ENCODE results near the gene SBF2. TPM values are rescaled to one million over a fixed set of nuclear protein-coding genes. Genes with fewer than 3 reads are reported as not detected.

SBF2 gene
- total and polyA plus RNA-seq, 2 donors (not counting 3 experiments of a cell fraction or from before 2014, with no cell fraction given): 15.4 to 42.4 TPM

- no peak overlapping the region for H3K4me2 ChIP-seq (ENCODE audit: insufficient read depth, low read length)
- no peak overlapping the region for H2AFZ ChIP-seq (ENCODE audit: low read depth, low read length)
- H3K9me1 ChIP-seq (replicated peaks; ENCODE audit: control insufficient read depth, extremely low read depth, insufficient read depth, low read length): no peaks in the 10 kb centered on the region
- TF ChIP-seq FOS (IDR thresholded peaks at IDR 0.05; ENCODE audit: borderline replicate concordance, insufficient read depth, low read length) (peak; percentile 26), POLR2AphosphoS5 (IDR thresholded peaks at IDR 0.05; ENCODE audit: insufficient read depth, low read depth, low read length) (no peak)
- no TSS peak for BruUV-seq (replicated peaks)
- no peak overlapping the region for H3K27ac ChIP-seq (ENCODE audit: insufficient read depth, low read depth, low read length)
- no peaks in the 10 kb centered on the region for H3K27me3 ChIP-seq (ENCODE audit: control insufficient read depth in 2 of 2, insufficient read depth in 2 of 2, low read length in 2 of 2)
- no peak for FAIRE-seq
- no peak overlapping the region for H3K4me3 ChIP-seq (replicated peaks in 1 of 3; ENCODE audit: insufficient read depth in 1 of 3, low read depth in 1 of 3, low read length in 3 of 3)
- no peaks in the 10 kb centered on the region for H4K20me1 ChIP-seq (replicated peaks; ENCODE audit: control insufficient read depth, extremely low read depth, insufficient read depth, low read length)
- ChIA-PET POLR2A (no interaction called here), CTCF (interaction anchor here (2.3 kb wide), 1 partner anchor 19 kb away, joined by 6 read pairs; no protein-coding TSS in a partner anchor)
- no peaks in the 10 kb centered on the region for H3K79me2 ChIP-seq (ENCODE audit: control insufficient read depth, insufficient read depth, low read length)
- no peaks in the 10 kb centered on the region for H3K9me3 ChIP-seq (replicated peaks; ENCODE audit: control insufficient read depth, insufficient read depth, low read length)
- intact Hi-C loops (cut with micrococcal nuclease) (no loop called here), dilution Hi-C loops (cut with MboI; ENCODE audit: extremely low pct_ligation_motif_present, low sequenced_read_pairs) (no loop called here)
- no peaks in the 10 kb centered on the region for H3K4me1 ChIP-seq (ENCODE audit: control insufficient read depth, extremely low read depth, insufficient read depth, low read length)
- DNase-seq (ENCODE audit: low read depth, low spot score): no peak
- no peaks in the 10 kb centered on the region for H3K36me3 ChIP-seq (ENCODE audit: control insufficient read depth in 2 of 2, extremely low read depth in 1 of 2, insufficient read depth in 2 of 2, low read length in 2 of 2)
- H3K9ac ChIP-seq (replicated peaks; ENCODE audit: extremely low read depth, insufficient read depth, low read length): no peak overlapping the region
Observed at GRCh38 chr11:10095412-10096208, 198.4 kb downstream of the SBF2 start.

GRCh38 chr11:10092426-10092825 lies 201.6 kb downstream of the SBF2 start:
- Histone ChIP-seq H3K9ac (replicated peaks; ENCODE audit: extremely low read depth, insufficient read depth, low read length) (no peak overlapping the region), H3K9me3 (replicated peaks; ENCODE audit: control insufficient read depth, insufficient read depth, low read length) (no peaks in the 10 kb centered on the region), H3K36me3 (ENCODE audit: control insufficient read depth in 2 of 2, extremely low read depth in 1 of 2, insufficient read depth in 2 of 2, low read length in 2 of 2) (no peaks in the 10 kb centered on the region), H3K27ac (ENCODE audit: insufficient read depth, low read depth, low read length) (no peak overlapping the region), H3K79me2 (ENCODE audit: control insufficient read depth, insufficient read depth, low read length) (peaks cover 3% of the 10 kb centered on the region), H2AFZ (ENCODE audit: low read depth, low read length) (no peak overlapping the region), H4K20me1 (replicated peaks; ENCODE audit: control insufficient read depth, extremely low read depth, insufficient read depth, low read length) (no peaks in the 10 kb centered on the region), H3K9me1 (replicated peaks; ENCODE audit: control insufficient read depth, extremely low read depth, insufficient read depth, low read length) (no peaks in the 10 kb centered on the region), H3K4me3 (replicated peaks in 1 of 3; ENCODE audit: insufficient read depth in 1 of 3, low read depth in 1 of 3, low read length in 3 of 3) (no peak overlapping the region), H3K27me3 (ENCODE audit: control insufficient read depth in 2 of 2, insufficient read depth in 2 of 2, low read length in 2 of 2) (no peaks in the 10 kb centered on the region), H3K4me1 (ENCODE audit: control insufficient read depth, extremely low read depth, insufficient read depth, low read length) (peaks cover 5% of the 10 kb centered on the region), H3K4me2 (ENCODE audit: insufficient read depth, low read length) (no peak overlapping the region)
- CTCF ChIA-PET: interaction anchor here (1.2 to 1.6 kb wide), 2 partner anchors 16 kb away, joined by 4 to 5 read pairs; no protein-coding TSS in a partner anchor
- intact Hi-C loops (cut with micrococcal nuclease) (no loop called here), dilution Hi-C loops (cut with MboI; ENCODE audit: extremely low pct_ligation_motif_present, low sequenced_read_pairs) (no loop called here)
- DNase-seq (ENCODE audit: low read depth, low spot score) (no peak), FAIRE-seq (no peak)
- POLR2A ChIA-PET: no interaction called here
- TF ChIP-seq POLR2A (IDR thresholded peaks at IDR 0.05; ENCODE audit: low read depth, low read length) (no peak), MYC (IDR thresholded peaks at IDR 0.05; ENCODE audit: low read depth, low read length) (no peak), EZH2 (IDR thresholded peaks at IDR 0.05; ENCODE audit: borderline replicate concordance, low read depth, low read length, severe bottlenecking) (no peak), FOS (IDR thresholded peaks at IDR 0.05; ENCODE audit: borderline replicate concordance, insufficient read depth, low read length) (no peak), GATA2 (IDR thresholded peaks at IDR 0.05; ENCODE audit: insufficient read depth, insufficient read length, low read depth, low read length) (no peak), MAX (IDR thresholded peaks at IDR 0.05; ENCODE audit: insufficient read depth, insufficient read length) (no peak), JUN (IDR thresholded peaks at IDR 0.05; ENCODE audit: borderline replicate concordance, insufficient read depth, insufficient read length, low read depth) (no peak), CTCF (IDR thresholded peaks at IDR 0.05; ENCODE audit: extremely low read depth in 1 of 2, insufficient read depth in 1 of 2, low read depth in 1 of 2, low read length in 2 of 2) (no peak), POLR2AphosphoS5 (IDR thresholded peaks at IDR 0.05; ENCODE audit: insufficient read depth, low read depth, low read length) (no peak)
- BruUV-seq (replicated peaks): no TSS peak
